Heart left ventricle (tissue), 16 donors: ENCODE results near the gene LCN1. TPM values are rescaled to one million over a fixed set of nuclear protein-coding genes. Genes with fewer than 3 reads are reported as not detected.

Source experiments
- ATAC-seq, 4 donors: fragments of 200-7000 bp; cut with Tn5 transposase; one replicate each; pipeline ENCODE4 v1.9.1; 2020 to 2022; ENCODE audit warnings: moderate library complexity in 4 of 4, mild to moderate bottlenecking in 3 of 4, moderate number of reproducible peaks in 1 of 4
- DNase-seq, 5 donors: peaks; one replicate each; pipeline ENCODE4 v3.0.0-alpha.2; 2020
- H3K27ac ChIP-seq, 12 donors: fragments of 200-600 bp; sonication (generic) in 4 of 12; one replicate each; pipeline versions ENCODE4 v1.5.0 to v1.8.0; 2016 to 2022; ENCODE audit warnings: mild to moderate bottlenecking in 2 of 12
- H3K27me3 ChIP-seq, 9 donors: fragments of 200-600 bp; sonication (generic) in 2 of 9; one replicate each; pipeline versions ENCODE4 v1.5.1 to v1.8.0; 2016 to 2022; ENCODE audit warnings: mild to moderate bottlenecking in 3 of 9
- H3K36me3 ChIP-seq, 9 donors: fragments of 200-600 bp; sonication (generic) in 2 of 9; one replicate each; pipeline versions ENCODE4 v1.5.0 to v1.8.0; 2018 to 2022; ENCODE audit warnings: mild to moderate bottlenecking in 2 of 9
- H3K4me1 ChIP-seq, 12 donors: fragments of 200-600 bp; sonication (generic) in 4 of 12; one replicate each; pipeline versions ENCODE4 v1.5.0 to v1.8.0; 2016 to 2022; ENCODE audit warnings: mild to moderate bottlenecking in 3 of 12
- H3K4me3 ChIP-seq, 12 donors: fragments of 200-600 bp; sonication (generic) in 4 of 12; one replicate each; pipeline versions ENCODE4 v1.5.0 to v1.8.0; 2017 to 2022; ENCODE audit warnings: mild to moderate bottlenecking in 9 of 12, moderate library complexity in 4 of 12
- H3K9me3 ChIP-seq, 12 donors: fragments of 200-600 bp; sonication (generic) in 4 of 12; one replicate each; pipeline versions ENCODE4 v1.5.0 to v1.8.0; 2016 to 2022; ENCODE audit warnings: mild to moderate bottlenecking in 1 of 12
- POLR2A ChIP-seq, 2 donors: fragments of 450-650 bp; IDR thresholded peaks; one replicate each; pipeline ENCODE4 v1.6.1; 2017; ENCODE audit warnings: antibody characterized with exemption in 2 of 2, mild to moderate bottlenecking in 2 of 2, moderate library complexity in 2 of 2
- WGBS, 4 donors: extraction: QIAGEN DNeasy Blood & Tissue Kit in 2 of 4; methylation state at CpG; one replicate each; pipeline versions ENCODE4 v1.1.5 to v1.1.7; 2013 to 2018; 5-methylcytosine and 5-hydroxymethylcytosine counted together
- intact Hi-C, 10 donors: fragments of 100-400 bp; cut with DNase I; formaldehyde crosslinking; loops; one replicate each; pipeline versions ENCODE4 v1.11.1 to v1.14.2; 2022
- polyA plus RNA-seq, 2 donors: library from polyadenylated mRNA; stranded (reverse); fragments of 200-250 nt; gene quantifications; one replicate each; pipeline ENCODE4 v1.2.3, GENCODE V29; 2013
- total RNA-seq, 9 donors: library from RNA; depleted of rRNA in 2 of 9; stranded (reverse); fragments of >200 nt in 2 of 9; fragmentation: NEBNext Ultra II Directional in 3 of 9; extraction: Animal tissue kit (Norgen Biotek cat#: 25700) in 3 of 9; gene quantifications; one replicate each; pipeline versions ENCODE4 v1.1.0 to v1.2.4, GENCODE V29; 2016 to 2023
- TF ChIP-seq, protein P1 (sequence below), 12 donors: fragments of 200-600 bp; sonication (generic) in 4 of 12; IDR thresholded peaks; one replicate each; pipeline versions ENCODE4 v1.5.0 to v1.8.0; 2018 to 2022; ENCODE audit warnings: antibody characterized with exemption in 12 of 12, mild to moderate bottlenecking in 5 of 12
- donor health status: ischemic (EF 13 %, LVEDD 7.1; RV severe dilation, severe dysfunction).
- donor health status: healthy with polysubstance abuse.
- donor health status: DM: no; HTN: yes; CAD: no.
- donor health status: DM: no; HTN: no; CAD: no.
- donor health status: ischemic (EF 25% LVEDD 6.9; RV normal size, moderate dysfunction).
- donor health status: ischemic (EF 25% LVEDD 5.7; RV mildly dilated, moderate dysfunction).
- donor health status: healthy.
- donor health status: DM: yes; HTN: yes; CAD: no.
- donor health status: ischemic (EF 35%, LVEDD 5.7; RV mildly dilated, moderate dysfunction).
- donor health status: nonischemic (EF 11% LVEDD 7.7; RV severe dilation, severe dysfunction).
- donor health status: DM: yes; HTN: yes; CAD: no.
- donor health status: PGD.
- donor health status: ischemic (EF 29% LVEDD 5.4; RV normal size, mild dysfunction).
- donor health status: nonischemic (EF 23%, LVEDD 6.1; RV moderate dilation, normal function).

The LCN1 gene
- total and polyA plus RNA-seq, 11 donors, result 0.33 to 0.50 (median 0.37) TPM; not detected in 8

DNA sequence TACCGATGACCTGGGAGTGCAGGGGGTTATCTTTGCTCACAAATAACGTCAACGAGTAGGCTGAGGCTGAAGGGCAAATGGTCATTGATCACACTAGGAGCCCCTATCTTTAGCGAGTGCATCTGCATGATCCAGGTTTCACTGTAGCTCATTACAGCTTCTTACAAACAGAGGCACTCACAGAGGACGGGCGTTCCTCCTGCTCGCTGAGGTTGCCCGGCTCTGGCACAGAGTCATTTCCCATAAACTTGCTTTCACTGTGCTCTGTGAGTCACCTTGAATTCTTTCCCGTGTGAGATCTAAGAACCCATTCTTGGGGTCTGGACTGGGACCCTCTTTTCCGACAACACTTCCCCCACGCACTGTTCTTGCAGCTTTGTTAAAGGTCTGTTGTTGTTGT, 38.4 kb downstream of the LCN1 start:
- H3K27ac ChIP-seq, result no peak overlapping the region
- H3K27me3 ChIP-seq, result peaks cover 0 to 18% (median 0%) of the 10 kb centered on the region in 9 donors
- no peak for TF ChIP-seq POLR2A (IDR thresholded peaks at IDR 0.05)
- TF ChIP-seq, protein P1, sequence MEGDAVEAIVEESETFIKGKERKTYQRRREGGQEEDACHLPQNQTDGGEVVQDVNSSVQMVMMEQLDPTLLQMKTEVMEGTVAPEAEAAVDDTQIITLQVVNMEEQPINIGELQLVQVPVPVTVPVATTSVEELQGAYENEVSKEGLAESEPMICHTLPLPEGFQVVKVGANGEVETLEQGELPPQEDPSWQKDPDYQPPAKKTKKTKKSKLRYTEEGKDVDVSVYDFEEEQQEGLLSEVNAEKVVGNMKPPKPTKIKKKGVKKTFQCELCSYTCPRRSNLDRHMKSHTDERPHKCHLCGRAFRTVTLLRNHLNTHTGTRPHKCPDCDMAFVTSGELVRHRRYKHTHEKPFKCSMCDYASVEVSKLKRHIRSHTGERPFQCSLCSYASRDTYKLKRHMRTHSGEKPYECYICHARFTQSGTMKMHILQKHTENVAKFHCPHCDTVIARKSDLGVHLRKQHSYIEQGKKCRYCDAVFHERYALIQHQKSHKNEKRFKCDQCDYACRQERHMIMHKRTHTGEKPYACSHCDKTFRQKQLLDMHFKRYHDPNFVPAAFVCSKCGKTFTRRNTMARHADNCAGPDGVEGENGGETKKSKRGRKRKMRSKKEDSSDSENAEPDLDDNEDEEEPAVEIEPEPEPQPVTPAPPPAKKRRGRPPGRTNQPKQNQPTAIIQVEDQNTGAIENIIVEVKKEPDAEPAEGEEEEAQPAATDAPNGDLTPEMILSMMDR (IDR thresholded peaks at IDR 0.05), result no peak
- intact Hi-C loops, result no loop called here
- WGBS, 4 donors, result 25 to 38% (median 32%) methylated on average over 11 of the region's 11 CpGs
- no peaks in the 10 kb centered on the region for H3K36me3 ChIP-seq
- DNase-seq (no peak), ATAC-seq (no peak)
- H3K4me1 ChIP-seq, result no peaks in the 10 kb centered on the region
- H3K4me3 ChIP-seq, result no peak overlapping the region
- peaks cover 0 to 5% (median 0%) of the 10 kb centered on the region in 12 donors for H3K9me3 ChIP-seq

DNA sequence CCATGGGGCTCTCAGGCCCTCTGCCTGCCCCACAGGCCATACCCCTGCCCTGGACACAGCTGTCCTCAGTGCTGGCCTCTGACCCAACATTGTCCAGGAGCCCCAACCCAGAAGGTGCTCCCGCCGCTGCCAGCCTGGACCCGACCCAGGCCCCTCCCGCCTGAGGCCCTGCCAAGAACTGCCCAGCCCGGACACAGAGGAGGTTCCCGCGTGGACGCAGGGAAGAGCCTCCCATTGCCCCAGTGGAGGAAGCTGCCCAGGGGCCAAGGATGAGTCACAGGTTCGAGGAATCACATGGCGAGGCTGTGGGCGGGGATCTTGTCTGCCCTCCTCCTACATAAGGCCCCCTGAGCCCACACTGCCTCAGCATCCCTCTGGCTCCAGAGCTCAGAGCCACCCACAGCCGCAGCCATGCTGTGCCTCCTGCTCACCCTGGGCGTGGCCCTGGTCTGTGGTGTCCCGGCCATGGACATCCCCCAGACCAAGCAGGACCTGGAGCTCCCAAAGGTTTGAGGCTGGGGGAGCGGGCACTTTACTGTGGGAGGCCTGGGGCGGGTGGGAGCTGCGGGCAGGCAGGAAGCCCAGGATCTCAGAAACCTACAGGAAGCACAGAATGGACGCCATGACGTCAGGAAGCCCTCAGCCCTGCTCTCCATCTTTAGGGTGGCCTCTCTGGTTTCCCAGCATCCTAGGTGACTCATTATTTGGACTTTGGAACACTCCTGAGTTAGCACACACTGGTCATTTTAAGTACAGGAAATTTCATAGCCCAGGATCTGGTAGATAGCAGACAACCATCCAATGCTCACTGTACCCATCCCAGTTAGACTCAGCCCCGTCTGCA, 40.4 kb downstream of the LCN1 start, which contains the start of gene PAEP:
PAEP (plus strand) TSS at position 366 of the 844 bp plus-strand sequence.
- H3K9me3 ChIP-seq, result peaks cover 0 to 3% (median 0%) of the 10 kb centered on the region in 12 donors
- TF ChIP-seq POLR2A (IDR thresholded peaks at IDR 0.05), result no peak
- TF ChIP-seq, protein P1 (IDR thresholded peaks at IDR 0.05), result no peak
- no peak within 1 kb of the TSS for H3K27ac ChIP-seq
- intact Hi-C loops, result no loop called here
- H3K36me3 ChIP-seq, result no peaks in the 10 kb centered on the region
- no peak within 1 kb of the TSS for H3K4me3 ChIP-seq
- no peaks in the 10 kb centered on the region for H3K4me1 ChIP-seq
- H3K27me3 ChIP-seq, result peaks cover 0 to 31% (median 0%) of the 10 kb centered on the region in 9 donors
- DNase-seq (no peak), ATAC-seq (no peak)
- 82 to 87% (median 86%) methylated on average over 3 to 20 of the region's 20 CpGs for WGBS, 4 donors

DNA sequence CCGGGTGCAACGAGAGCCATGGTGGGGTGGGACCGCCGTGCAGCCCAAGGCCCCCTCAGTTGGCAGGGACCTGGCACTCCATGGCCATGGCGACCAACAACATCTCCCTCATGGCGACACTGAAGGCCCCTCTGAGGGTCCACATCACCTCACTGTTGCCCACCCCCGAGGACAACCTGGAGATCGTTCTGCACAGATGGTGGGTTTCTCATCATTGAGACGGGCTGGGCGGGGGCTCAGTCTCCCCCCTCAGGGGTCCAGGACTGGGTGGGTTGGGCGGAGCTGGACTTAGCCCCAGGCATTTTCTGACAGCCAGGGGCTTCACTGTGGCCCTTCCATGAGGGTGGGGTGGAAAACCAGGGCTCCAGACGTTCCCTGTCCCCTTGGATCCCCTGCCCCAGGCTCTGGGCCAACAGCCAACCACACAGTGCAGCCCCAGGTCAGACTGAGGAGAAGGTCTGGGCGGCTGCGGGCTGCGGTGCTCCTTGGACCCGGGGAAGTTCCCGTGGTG, 41.0 kb downstream of the LCN1 start:
- Histone ChIP-seq H3K9me3 (peaks cover 0 to 3% (median 0%) of the 10 kb centered on the region in 12 donors), H3K36me3 (no peaks in the 10 kb centered on the region), H3K27me3 (peaks cover 0 to 31% (median 0%) of the 10 kb centered on the region in 9 donors), H3K4me3 (no peak overlapping the region), H3K4me1 (no peaks in the 10 kb centered on the region), H3K27ac (no peak overlapping the region)
- intact Hi-C loops, result no loop called here
- TF ChIP-seq POLR2A (IDR thresholded peaks at IDR 0.05), result no peak
- TF ChIP-seq, protein P1 (IDR thresholded peaks at IDR 0.05), result no peak
- 84 to 96% (median 90%) methylated on average over 7 to 17 of the region's 17 CpGs for WGBS, 4 donors
- ATAC-seq, result no peak
- DNase-seq, result no peak

DNA sequence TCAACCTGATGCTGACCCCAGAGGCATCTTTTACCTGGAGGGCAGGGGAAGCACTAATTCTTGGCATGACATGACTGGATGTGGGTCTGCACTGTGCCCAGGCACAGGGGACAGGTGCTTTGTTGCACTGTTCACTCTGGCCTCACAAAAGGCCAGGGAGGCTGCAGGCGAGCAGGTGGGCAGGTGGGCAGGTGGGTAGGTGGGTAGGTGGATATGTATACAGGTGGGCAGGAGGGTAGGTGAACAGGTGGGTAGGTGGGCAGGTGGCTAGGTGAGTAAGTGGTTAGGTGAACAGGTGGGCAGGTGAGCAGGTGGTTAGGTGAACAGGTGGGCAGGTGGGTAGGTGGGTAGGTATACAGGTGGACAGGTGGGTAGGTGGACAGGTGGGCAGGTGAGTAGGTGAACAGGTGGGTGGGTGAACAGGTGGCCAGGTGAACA, 41.8 kb downstream of the LCN1 start:
- no peak overlapping the region for H3K27ac ChIP-seq
- no peak for DNase-seq
- H3K4me3 ChIP-seq, result no peak overlapping the region
- no peaks in the 10 kb centered on the region for H3K4me1 ChIP-seq
- H3K36me3 ChIP-seq, result no peaks in the 10 kb centered on the region
- intact Hi-C loops, result no loop called here
- WGBS, 4 donors, result 70 to 85% (median 84%) methylated on average over 1 of the region's 1 CpG
- H3K9me3 ChIP-seq, result peaks cover 0 to 3% (median 0%) of the 10 kb centered on the region in 12 donors
- no peak for ATAC-seq
- TF ChIP-seq POLR2A (IDR thresholded peaks at IDR 0.05), result no peak
- TF ChIP-seq, protein P1 (IDR thresholded peaks at IDR 0.05), result no peak
- H3K27me3 ChIP-seq, result peaks cover 0 to 31% (median 0%) of the 10 kb centered on the region in 9 donors
